Fibroblast of pulmonary artery (primary cell): ENCODE data around the gene CD22.
"Not testable (repeated sequence)": the region's sequence is repeated elsewhere in the genome, so short reads cannot be mapped to it uniquely, and the experiment has no call there.

Experiments
- DNase-seq: peaks from one replicate; pipeline ENCODE4 v3.0.0-alpha.2; 2010; ENCODE audit warnings: low read depth
- H3K4me3 ChIP-seq: replicated peaks from 2 replicates; pipeline ENCODE4 v1.5.1; 2011; ENCODE audit warnings: low read depth, mild to moderate bottlenecking, control low read depth, low read length, moderate library complexity
- TF ChIP-seq, protein P1 (sequence below): IDR thresholded peaks from 2 replicates; pipeline ENCODE4 v1.5.1; 2011; ENCODE audit warnings: mild to moderate bottlenecking, control low read depth, low read length, inconsistent platforms; ENCODE audit errors: missing control alignments

CD22 gene

DNA sequence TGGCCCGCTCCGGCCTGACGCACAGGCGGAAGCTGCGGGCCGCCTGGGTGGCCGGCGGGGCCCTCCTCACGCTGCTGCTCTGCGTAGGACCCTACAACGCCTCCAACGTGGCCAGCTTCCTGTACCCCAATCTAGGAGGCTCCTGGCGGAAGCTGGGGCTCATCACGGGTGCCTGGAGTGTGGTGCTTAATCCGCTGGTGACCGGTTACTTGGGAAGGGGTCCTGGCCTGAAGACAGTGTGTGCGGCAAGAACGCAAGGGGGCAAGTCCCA is 23.1 kb downstream of the CD22 start:
- TF ChIP-seq, protein P1, sequence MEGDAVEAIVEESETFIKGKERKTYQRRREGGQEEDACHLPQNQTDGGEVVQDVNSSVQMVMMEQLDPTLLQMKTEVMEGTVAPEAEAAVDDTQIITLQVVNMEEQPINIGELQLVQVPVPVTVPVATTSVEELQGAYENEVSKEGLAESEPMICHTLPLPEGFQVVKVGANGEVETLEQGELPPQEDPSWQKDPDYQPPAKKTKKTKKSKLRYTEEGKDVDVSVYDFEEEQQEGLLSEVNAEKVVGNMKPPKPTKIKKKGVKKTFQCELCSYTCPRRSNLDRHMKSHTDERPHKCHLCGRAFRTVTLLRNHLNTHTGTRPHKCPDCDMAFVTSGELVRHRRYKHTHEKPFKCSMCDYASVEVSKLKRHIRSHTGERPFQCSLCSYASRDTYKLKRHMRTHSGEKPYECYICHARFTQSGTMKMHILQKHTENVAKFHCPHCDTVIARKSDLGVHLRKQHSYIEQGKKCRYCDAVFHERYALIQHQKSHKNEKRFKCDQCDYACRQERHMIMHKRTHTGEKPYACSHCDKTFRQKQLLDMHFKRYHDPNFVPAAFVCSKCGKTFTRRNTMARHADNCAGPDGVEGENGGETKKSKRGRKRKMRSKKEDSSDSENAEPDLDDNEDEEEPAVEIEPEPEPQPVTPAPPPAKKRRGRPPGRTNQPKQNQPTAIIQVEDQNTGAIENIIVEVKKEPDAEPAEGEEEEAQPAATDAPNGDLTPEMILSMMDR = no peak
- DNase-seq = no peak
- H3K4me3 ChIP-seq = no peak overlapping the region

DNA sequence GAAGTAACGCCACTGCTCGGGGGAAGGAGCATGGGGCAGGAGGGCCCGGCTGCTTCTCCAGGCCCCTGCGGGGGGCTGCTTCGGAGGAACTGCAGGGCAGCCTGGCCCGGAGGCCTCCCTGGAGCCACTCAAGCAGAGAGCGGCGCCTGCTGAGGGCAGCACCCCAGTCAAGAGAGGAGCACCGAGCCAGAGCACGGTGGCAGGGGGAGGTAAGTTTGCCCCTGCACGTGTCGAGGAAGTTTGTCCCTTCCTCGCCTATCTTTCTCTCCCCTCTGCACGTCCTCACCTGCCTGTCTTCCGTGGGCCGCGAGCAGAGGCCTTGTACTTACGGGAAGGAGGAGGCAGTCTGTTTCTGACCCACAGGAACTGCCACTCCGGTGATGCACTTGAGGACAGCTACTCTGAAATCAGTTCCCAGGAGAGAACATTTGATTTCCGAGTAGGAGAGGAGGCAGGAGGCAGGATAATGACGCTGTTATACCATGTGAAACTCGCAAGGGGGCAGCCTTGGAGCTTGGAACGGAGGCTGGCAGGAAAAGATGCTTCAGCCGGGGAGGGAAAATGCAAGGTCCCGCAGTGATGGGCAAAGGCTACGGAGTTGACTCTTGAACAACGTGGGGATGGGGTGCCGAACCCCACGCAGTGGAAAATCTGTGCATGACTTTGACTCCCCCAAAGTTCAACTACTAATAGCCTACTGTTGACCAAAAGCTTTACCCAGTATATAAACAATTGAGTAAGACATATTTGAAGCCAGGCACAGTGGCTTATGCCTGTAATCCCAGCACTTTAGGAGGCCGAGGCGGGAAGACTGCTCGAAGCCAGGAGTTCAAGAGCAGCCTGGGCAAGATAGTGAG is 23.7 kb downstream of the CD22 start:
- H3K4me3 ChIP-seq = no peak overlapping the region
- DNase-seq = peak; percentile 78
- TF ChIP-seq, protein P1 = peak; percentile 82

DNA sequence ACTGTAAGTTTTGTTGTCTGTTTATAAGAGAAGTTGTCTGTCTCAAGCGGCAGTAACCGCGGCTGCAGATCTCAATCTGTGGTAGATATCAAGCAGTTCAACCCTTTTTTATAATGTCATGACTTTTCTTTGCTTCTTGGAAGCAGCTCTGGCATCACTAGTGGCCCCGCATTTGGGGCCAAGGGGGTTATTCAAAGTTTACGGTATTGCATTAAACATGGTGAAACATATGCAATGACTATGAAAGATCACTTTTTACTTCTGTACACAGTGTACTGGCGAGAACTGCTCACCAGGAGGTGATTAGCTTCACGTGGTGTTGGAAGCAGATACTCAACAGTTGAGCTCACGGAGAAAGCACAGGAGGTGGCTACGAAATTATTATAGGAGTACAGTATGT is 24.6 kb downstream of the CD22 start:
- DNase-seq = no peak
- TF ChIP-seq, protein P1 = no peak
- no peak overlapping the region for H3K4me3 ChIP-seq

DNA sequence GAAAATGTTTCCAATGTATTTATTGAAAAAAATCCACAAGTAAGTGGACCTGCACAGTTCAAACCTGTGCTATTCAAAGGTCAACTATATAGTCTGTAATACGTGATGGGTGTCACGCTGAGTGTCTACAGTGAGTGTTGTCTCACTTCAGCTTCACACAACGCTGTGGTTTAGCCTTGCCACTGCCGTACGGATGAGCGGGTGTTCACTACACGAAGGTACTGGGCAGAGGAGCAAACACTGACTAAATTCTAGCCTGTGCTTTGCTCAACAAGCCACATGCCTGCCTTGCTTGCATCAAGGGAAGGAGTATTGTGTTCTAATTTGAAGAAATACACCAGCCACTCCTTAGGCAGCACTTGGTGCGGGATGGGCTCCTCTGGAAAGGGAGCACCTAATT is 25.9 kb downstream of the CD22 start:
- TF ChIP-seq, protein P1 = no peak
- DNase-seq = no peak
- no peak overlapping the region for H3K4me3 ChIP-seq

DNA sequence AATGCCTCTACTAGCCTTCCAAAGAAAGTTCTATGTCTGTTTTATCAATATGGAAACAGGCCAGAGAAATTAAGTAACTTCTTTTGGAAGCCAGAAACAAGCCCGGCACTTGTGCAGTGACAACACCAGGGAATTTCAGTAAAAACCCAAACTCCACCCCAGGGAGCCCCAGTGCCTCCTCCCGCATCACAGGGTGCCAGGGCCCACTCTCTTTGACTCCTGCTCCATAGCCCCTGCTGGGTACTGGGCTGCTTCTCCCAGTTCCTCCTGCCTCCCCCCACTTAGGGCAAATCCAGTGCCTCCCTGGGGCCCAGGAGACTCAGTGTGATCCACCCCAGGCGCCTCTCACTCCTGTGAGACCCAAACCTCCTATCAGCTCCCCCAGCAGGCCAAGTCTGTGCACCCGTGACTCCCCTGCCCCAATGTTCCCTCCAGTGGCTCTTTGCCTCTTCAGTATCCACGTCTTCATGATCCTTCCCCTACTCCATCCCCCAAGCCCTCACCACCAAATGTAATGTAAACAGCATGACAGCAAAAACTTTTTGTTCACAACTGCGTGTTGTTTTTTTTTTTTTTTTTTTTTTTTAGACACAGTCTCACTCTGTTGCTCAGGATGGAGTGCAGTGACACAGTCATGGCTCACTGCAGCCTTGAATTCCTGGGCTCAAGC is 26.9 kb downstream of the CD22 start:
- no peak overlapping the region for H3K4me3 ChIP-seq
- TF ChIP-seq, protein P1 = no peak
- DNase-seq = peak; percentile 6

DNA sequence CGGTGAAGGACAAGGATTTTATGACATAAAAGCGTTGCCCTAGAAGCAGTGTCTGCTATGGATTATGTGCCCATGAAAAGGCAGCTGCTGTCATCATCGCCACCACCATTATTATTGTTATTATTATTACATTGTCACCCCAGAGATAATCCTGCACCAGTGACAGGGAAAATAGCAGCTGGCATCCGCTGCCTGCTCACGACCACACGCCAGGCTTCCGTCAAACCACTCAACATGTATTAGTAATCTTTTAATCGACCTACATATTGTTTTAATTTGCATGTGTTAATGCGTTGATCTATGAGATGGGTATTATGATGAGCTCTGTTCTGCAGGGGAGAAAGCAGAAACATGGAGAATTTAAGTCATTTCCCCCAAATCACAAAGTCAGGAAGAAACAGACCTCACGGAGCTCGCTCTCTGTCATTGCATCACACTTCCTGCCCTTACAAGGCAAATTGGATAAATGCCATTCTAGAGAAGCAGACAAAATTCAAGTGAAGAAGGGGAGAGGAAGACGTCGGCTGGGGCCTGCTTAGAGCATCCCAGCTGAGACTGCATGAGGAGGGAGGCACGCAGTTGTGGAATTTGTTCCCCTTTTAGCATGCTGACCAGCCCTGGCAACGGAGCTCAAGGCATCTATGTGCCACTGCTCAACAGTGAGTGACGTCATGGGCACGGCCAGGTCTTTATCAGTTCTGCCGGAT is 29.0 kb downstream of the CD22 start, which contains the start of gene FFAR3:
TSS of gene FFAR3 (plus strand) at position 594 of the 707 bp plus-strand sequence. CDS start 431 bp downstream, outside the sequence.
- DNase-seq = peak; percentile 78
- H3K4me3 ChIP-seq = no peak within 1 kb of the TSS
- TF ChIP-seq, protein P1 = no peak

DNA sequence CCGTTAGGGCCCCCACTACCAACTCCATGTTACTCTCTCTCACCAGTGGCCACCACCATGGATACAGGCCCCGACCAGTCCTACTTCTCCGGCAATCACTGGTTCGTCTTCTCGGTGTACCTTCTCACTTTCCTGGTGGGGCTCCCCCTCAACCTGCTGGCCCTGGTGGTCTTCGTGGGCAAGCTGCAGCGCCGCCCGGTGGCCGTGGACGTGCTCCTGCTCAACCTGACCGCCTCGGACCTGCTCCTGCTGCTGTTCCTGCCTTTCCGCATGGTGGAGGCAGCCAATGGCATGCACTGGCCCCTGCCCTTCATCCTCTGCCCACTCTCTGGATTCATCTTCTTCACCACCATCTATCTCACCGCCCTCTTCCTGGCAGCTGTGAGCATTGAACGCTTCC is 29.8 kb downstream of the CD22 start:
- H3K4me3 ChIP-seq, DNase-seq: not testable (repeated sequence)

DNA sequence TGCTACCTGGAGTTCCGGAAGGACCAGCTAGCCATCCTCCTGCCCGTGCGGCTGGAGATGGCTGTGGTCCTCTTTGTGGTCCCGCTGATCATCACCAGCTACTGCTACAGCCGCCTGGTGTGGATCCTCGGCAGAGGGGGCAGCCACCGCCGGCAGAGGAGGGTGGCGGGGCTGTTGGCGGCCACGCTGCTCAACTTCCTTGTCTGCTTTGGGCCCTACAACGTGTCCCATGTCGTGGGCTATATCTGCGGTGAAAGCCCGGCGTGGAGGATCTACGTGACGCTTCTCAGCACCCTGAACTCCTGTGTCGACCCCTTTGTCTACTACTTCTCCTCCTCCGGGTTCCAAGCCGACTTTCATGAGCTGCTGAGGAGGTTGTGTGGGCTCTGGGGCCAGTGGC is 30.4 kb downstream of the CD22 start:
- not testable (repeated sequence) for H3K4me3 ChIP-seq, DNase-seq

DNA sequence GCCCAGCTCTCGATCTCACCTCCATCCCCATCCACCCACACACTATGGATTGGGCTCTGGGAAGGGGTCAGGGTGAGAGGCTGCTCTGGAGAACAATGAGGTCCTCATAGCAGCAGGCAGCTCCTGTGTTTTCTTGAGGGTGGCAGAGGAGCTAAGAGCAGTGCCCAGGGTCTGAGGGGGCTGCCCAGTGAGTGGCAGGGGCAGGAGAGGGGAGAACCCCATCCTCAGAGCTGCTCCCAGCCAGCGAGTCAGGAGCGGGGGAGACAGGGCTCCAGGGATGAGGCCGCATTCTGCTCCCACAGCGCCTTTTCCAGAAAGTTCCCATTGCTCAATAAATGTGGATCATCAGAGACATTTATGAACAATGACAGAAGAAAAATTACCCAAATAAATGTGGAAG is 31.1 kb downstream of the CD22 start:
- not testable (repeated sequence) for DNase-seq

More for the DNA sequence above, 31.1 kb downstream of the CD22 start:
- not testable (repeated sequence) for H3K4me3 ChIP-seq
